HG03045 (cell line): ENCODE data around the gene SPRR2B.
"Not testable (repeated sequence)": the region's sequence is repeated elsewhere in the genome, so short reads cannot be mapped to it uniquely, and the experiment has no call there.

Source experiments
- ATAC-seq: cut with Tn5 transposase; IDR thresholded peaks from one replicate; pipeline ENCODE4 v1.9.1; 2021; ENCODE audit warnings: mild to moderate bottlenecking, moderate library complexity; ENCODE audit not compliant: unreplicated experiment

SPRR2B gene

DNA sequence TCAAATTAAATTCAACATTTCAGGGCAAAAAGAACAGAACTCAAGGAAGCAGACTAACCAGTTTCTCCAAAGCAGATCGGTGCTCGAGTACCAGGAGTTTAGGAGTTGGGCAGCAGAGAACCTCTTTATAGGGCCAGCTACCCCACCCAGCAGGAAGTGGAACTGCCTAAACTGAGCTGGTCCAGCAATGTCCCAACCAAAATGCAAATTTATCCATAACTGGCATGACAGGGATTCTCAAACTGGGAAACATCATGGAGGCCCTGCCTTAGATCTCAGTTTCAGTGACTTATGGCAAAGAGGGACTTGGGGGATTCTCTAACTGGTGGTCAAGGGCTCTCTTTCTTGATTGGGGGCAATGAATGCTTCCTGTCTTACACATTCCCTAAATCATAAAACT lies at the start of gene SPRR2B:
Gene SPRR2B, minus strand, starts transcription at position 101 of the 400 bp plus-strand sequence. CDS start 772 bp downstream, outside the sequence.
- no peak for ATAC-seq

- ATAC-seq = no peak
Observed at GRCh38 chr1:153120945-153121344, 49.5 kb upstream of the SPRR2B start.

DNA sequence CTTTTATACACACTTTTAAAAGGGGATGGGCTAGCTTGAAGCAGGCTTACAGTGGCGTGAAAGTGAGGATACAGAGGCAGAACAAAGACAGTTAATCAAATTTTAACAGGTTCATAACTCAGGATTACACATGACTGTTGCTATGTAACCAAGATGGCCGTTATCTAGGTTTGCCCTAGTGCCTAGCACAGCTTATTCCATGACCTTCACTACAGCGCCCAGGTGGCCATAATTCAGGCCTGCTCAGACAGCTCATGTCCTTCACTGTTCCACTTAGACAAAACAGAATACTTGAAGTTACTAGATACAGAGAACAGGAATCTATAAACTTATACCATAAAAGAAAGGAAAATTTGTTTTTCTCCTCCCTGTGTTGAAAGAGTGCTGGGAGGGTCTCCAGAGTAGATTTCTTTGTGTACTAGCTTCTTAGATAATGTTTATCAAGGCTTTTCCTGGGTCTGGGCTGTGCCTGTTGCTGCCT lies 48.1 kb upstream of the SPRR2B start:
- no peak for ATAC-seq

DNA sequence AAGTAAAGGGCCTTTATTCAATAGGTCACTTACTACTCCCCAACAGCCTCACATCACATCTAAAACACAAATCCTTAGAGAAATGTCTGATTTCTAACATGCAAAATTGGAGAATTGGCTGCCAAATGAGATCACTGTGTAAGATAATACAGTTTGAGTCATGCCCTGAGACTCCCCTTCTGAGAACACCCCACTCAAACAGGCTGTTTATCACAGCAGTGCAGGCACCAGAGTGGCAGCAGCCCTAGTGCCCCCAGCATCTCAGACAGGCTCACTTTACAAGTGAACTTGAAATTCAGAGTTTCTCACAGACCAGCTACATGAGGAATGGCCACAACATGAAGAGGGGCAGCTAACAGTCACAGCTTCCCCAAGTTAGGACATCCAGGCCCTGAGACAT lies 43.9 kb upstream of the SPRR2B start:
- ATAC-seq = not testable (repeated sequence)

DNA sequence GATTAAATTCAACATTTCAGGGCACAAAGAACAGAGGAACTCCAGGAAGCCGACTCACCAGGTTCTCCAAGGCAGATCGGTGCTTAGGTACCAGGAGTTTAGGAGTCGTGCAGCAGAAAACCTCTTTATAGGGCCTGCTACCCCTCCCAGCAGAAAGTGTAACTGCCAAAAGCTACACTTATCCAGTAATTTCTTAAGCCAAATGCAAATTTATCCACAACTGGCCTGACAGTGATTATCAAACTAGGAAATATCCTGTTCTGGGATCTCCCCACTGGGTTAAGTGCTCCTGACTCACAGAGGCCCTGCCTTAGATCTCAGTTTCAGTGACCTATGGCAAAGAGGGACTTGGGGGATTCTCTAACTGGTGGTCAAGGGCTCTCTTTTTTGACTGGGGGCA lies 42.0 kb upstream of the SPRR2B start, which contains the start of gene SPRR2F:
Gene SPRR2F, minus strand, starts transcription at position 101 of the 400 bp plus-strand sequence. CDS start 783 bp downstream, outside the sequence.
- no peak for ATAC-seq

DNA sequence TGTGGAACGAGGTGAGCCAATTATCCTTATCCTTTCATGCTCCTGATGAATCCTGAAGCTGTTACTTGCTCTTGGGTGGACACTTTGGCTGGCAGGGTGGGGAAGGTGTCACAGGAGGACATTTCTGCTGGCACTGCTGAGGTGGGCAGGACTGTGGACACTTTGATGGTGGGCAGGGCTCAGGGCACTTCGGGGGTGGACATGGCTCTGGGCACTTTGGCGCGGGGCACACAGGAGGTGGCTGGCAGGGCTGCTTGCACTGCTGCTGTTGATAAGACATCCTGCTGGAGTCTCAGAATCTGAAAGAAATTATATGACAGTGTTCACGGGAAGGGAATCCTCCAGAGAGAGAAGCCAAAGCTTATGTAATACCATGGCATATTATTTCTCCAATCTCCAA lies 41.0 kb upstream of the SPRR2B start:
- not testable (repeated sequence) for ATAC-seq

GRCh38 chr1:153100245-153100644 lies 28.8 kb upstream of the SPRR2B start:
- no peak for ATAC-seq

DNA sequence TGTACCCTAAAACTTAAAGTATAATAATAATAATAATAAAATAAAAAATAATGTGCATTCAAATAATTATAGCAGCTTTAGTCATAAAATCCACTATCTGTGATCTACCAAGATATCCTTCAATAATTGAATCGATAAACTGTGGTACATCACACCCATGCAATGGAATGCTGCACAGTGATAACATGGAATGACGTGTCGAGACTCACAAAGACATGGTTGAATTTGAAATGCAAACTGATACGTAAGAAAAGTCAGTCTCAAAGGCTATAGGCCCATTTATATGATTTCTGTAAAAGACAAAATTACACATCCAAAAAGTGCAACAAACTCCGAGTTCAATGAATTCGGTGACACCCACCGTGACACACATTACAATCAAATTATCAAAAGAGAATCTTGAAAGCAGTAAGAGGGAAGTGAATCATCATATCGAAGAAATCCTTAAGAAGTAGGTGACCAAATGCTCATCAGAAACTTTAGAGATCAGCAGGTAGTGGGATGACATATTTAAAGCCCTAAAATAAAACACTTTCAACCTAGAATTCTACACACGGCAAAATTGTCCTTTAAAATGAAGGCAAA lies 28.1 kb upstream of the SPRR2B start:
- ATAC-seq = no peak

- no peak for ATAC-seq
Observed at GRCh38 chr1:153095764-153096163, 24.4 kb upstream of the SPRR2B start.

DNA sequence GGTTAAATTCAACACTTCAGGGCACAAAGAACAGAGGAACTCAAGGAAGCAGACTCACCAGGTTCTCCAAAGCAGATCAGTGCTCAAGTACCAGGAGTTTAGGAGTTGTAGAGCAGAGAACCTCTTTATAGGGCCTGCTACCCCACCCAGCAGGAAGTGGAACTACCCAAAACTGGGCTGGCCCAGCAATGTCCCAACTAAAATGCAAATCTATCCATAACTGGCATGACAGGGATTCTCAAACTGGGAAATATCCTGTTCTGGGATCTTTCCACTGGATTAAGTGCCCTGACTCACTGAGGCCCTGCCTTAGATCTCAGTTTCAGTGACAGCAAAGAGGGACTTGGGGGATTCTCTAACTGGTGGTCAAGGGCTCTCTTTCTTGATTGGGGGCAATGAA lies 23.0 kb upstream of the SPRR2B start, which contains the start of gene SPRR2E:
Gene SPRR2E, minus strand, starts transcription at position 101 of the 400 bp plus-strand sequence. CDS start 775 bp downstream, outside the sequence.
- no peak for ATAC-seq

- no peak for ATAC-seq
Observed at GRCh38 chr1:153087652-153088051, 16.2 kb upstream of the SPRR2B start.

GRCh38 chr1:153081736-153082135 lies 10.3 kb upstream of the SPRR2B start:
- no peak for ATAC-seq

- no peak for ATAC-seq
Observed at GRCh38 chr1:153072806-153073726, 1.7 kb upstream of the SPRR2B start.

DNA sequence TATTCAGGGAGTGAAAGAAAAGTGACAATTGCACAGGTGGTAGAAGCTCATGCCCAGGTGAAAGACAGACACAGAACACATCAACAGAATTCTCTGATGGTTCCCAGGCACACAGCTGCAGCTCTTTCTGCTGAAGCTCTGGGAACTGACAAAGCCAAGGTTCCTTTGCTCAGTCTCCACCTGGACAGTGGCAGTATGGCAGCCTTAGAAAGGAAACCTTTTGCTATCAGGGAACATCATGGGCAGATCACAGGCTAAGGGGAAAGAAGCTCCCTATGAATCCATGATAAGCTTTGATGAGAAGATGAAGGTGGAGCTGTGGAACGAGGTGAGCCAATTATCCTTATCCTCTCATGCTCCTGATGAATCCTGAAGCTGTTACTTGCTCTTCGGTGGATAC lies 1.2 kb downstream of the SPRR2B start:
- no peak for ATAC-seq

- no peak for ATAC-seq
Observed at GRCh38 chr1:153058826-153059784, 12.3 kb downstream of the SPRR2B start.

DNA sequence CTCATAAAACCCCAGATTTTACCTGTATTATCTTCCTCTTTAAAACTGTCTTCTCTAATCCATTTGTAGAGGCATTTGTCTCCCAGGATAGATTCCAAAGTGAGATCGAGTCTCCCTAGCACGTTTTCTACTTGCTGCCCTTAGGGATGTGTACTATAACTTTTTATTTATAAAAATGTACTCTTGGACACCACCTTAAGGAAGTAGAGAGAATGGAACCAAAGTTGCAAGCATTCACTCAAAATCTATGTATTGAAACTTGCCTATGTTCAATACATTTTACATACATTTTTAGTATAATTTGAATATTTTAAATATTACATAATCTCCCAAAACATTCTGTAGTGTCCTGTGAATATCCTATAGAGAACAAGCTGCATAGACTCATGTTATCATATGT lies 13.3 kb downstream of the SPRR2B start:
- ATAC-seq = no peak

- ATAC-seq = no peak
Observed at GRCh38 chr1:153057375-153057774, 14.0 kb downstream of the SPRR2B start, which contains the start of gene SPRR2A. Gene SPRR2A (minus strand): TSS chr1:153057512. CDS start chr1:153056735, 777 bp downstream.

GRCh38 chr1:153056111-153056510 lies 15.3 kb downstream of the SPRR2B start:
- ATAC-seq = not testable (repeated sequence)

- ATAC-seq = no peak
Observed at GRCh38 chr1:153049211-153049610, 22.2 kb downstream of the SPRR2B start.

DNA sequence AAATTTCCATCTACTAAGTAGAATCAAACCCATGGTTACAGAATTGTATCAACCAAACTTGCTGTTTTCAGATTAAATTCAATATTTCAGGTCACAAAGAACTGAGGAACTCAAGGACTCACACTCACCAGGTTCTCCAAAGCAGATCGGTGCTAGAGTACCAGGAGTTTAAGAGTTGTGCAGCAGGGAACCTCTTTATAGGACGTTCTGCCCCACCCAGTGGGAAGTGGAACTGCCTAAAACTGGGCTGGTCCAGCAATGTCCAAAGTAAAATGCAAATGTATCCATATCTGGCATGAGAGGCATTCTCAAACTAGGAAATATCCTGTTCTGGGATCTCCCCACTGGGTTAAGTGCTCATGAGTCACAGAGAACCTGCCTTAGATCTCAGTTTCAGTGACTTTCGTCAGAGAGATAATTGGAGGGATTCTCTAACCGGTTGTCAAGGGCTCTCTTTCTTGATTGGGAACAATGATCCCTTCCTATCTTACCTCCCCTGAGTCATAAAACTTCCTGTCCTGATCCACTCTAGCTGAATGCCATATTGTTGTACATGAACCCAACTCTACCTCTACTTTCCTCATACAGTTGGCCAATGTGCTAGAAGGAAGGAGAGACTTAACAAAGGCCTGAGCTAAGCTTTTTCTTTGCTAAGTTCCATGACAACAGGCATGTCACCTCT lies 30.3 kb downstream of the SPRR2B start, which contains the start of gene SPRR2D:
Gene SPRR2D, minus strand, starts transcription at position 171 of the 682 bp plus-strand sequence. CDS start 774 bp downstream, outside the sequence.
- no peak for ATAC-seq
